Smooth muscle cell (in vitro differentiated cells): Measurements from ENCODE around the gene PROSER1. TPM values are rescaled to one million over a fixed set of nuclear protein-coding genes. Genes with fewer than 3 reads are reported as not detected.
"Not testable (repeated sequence)": the region's sequence is repeated elsewhere in the genome, so short reads cannot be mapped to it uniquely, and the experiment has no call there.

Experiments used
- DNase-seq: peaks from one replicate; lab custom pipeline; 2025; ENCODE audit not compliant: unreplicated experiment; lab: John Stamatoyannopoulos, UW
- H2AFZ ChIP-seq: fragments of 200-600 bp; sonication (generic); 2 replicates; pipeline ENCODE4 v1.6.0; 2016; ENCODE audit warnings: antibody characterized with exemption, low read depth, mild to moderate bottlenecking
- H3F3A ChIP-seq: fragments of 200-600 bp; sonication (generic); 2 replicates; pipeline ENCODE4 v1.6.0; 2017; ENCODE audit warnings: antibody characterized with exemption, low read depth
- H3K27ac ChIP-seq: fragments of 200-600 bp; sonication (generic); 2 replicates; pipeline ENCODE4 v1.5.1; 2016; ENCODE audit warnings: low read depth, mild to moderate bottlenecking
- H3K27me3 ChIP-seq: fragments of 200-600 bp; sonication (generic); 2 replicates; pipeline ENCODE4 v1.6.1; 2016; ENCODE audit warnings: low read depth, mild to moderate bottlenecking
- H3K36me3 ChIP-seq: fragments of 200-600 bp; sonication (generic); 2 replicates; pipeline ENCODE4 v1.5.1; 2016; ENCODE audit warnings: low read depth
- H3K4me1 ChIP-seq: fragments of 200-600 bp; sonication (generic); 2 replicates; pipeline ENCODE4 v1.5.1; 2016; ENCODE audit warnings: low read depth
- H3K4me2 ChIP-seq: fragments of 200-600 bp; sonication (generic); 2 replicates; pipeline ENCODE4 v1.6.0; 2016; ENCODE audit warnings: mild to moderate bottlenecking
- H3K4me3 ChIP-seq: fragments of 200-600 bp; sonication (generic); 2 replicates; pipeline ENCODE4 v1.5.1; 2016; ENCODE audit warnings: mild to moderate bottlenecking
- H3K79me2 ChIP-seq: fragments of 200-600 bp; sonication (generic); 2 replicates; pipeline ENCODE4 v1.6.0; 2016; ENCODE audit warnings: low read depth, mild to moderate bottlenecking
- H3K9ac ChIP-seq: fragments of 200-600 bp; sonication (generic); 2 replicates; pipeline ENCODE4 v1.6.0; 2016; ENCODE audit warnings: low read depth
- H3K9me3 ChIP-seq: fragments of 200-600 bp; sonication (generic); replicated peaks from 2 replicates; pipeline ENCODE4 v1.5.1; 2016; ENCODE audit warnings: low read depth
- H4K20me1 ChIP-seq: fragments of 200-600 bp; sonication (generic); 2 replicates; pipeline ENCODE4 v1.6.0; 2016; ENCODE audit warnings: low read depth
- WGBS: methylation state at CpG from one replicate; pipeline ENCODE4 v1.1.7; 2016; ENCODE audit warnings: low lambda C conversion rate; 5-methylcytosine and 5-hydroxymethylcytosine counted together
- polyA plus RNA-seq: library from polyadenylated mRNA; unstranded; fragments of >200 nt; fragmentation: Nextera tagmentation; extraction: Ambion mirVana; gene quantifications from 2 replicates; pipeline ENCODE4 v1.2.1, GENCODE V29; 2016
- total RNA-seq: library from RNA; depleted of rRNA; stranded (reverse); fragments of >200 nt; gene quantifications from 2 replicates; pipeline ENCODE4 v1.2.3, GENCODE V29; 2014
- TF ChIP-seq, protein P1 (sequence below): fragments of 200-600 bp; sonication (generic); IDR thresholded peaks from 2 replicates; pipeline ENCODE4 v1.5.1; 2017; ENCODE audit warnings: borderline replicate concordance, mild to moderate bottlenecking, antibody characterized with exemption; ENCODE audit not compliant: insufficient read depth, poor library complexity, severe bottlenecking

Gene PROSER1
- total and polyA plus RNA-seq, 2 experiments from 2014 or later = 7.6 to 9.7 TPM

DNA sequence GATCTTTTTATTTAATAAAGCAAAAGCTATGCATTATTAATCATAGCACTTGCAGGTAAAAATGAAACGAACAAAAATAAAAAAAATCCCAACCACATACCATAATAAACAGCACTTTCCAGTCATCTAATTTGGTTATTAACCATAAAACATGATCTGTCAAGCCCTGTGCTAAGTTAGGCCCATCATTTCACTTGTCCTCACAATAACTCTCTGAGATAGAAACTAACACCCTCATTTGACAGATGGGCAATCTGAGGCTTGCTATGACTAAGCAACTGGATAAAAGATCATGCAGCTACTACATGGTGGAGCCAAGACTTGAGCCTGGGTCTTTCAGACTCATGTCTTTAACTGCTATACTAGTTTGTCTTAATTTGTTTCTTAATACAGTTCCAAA is 21.8 kb downstream of the PROSER1 start:
- no peak for DNase-seq
- 89% methylated on average over 1 of the region's 1 CpG for WGBS
- Histone ChIP-seq H4K20me1 (no peaks in the 10 kb centered on the region), H3K27me3 (no peaks in the 10 kb centered on the region), H3K79me2 (no peaks in the 10 kb centered on the region), H3K27ac (no peak overlapping the region), H3K4me2 (no peak overlapping the region), H3K9ac (no peak overlapping the region), H2AFZ (no peak overlapping the region), H3K4me1 (no peaks in the 10 kb centered on the region), H3K4me3 (no peak overlapping the region), H3K9me3 (no peaks in the 10 kb centered on the region), H3K36me3 (peaks cover 32% of the 10 kb centered on the region), H3F3A (no peaks in the 10 kb centered on the region)
- TF ChIP-seq, protein P1, sequence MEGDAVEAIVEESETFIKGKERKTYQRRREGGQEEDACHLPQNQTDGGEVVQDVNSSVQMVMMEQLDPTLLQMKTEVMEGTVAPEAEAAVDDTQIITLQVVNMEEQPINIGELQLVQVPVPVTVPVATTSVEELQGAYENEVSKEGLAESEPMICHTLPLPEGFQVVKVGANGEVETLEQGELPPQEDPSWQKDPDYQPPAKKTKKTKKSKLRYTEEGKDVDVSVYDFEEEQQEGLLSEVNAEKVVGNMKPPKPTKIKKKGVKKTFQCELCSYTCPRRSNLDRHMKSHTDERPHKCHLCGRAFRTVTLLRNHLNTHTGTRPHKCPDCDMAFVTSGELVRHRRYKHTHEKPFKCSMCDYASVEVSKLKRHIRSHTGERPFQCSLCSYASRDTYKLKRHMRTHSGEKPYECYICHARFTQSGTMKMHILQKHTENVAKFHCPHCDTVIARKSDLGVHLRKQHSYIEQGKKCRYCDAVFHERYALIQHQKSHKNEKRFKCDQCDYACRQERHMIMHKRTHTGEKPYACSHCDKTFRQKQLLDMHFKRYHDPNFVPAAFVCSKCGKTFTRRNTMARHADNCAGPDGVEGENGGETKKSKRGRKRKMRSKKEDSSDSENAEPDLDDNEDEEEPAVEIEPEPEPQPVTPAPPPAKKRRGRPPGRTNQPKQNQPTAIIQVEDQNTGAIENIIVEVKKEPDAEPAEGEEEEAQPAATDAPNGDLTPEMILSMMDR = no peak

DNA sequence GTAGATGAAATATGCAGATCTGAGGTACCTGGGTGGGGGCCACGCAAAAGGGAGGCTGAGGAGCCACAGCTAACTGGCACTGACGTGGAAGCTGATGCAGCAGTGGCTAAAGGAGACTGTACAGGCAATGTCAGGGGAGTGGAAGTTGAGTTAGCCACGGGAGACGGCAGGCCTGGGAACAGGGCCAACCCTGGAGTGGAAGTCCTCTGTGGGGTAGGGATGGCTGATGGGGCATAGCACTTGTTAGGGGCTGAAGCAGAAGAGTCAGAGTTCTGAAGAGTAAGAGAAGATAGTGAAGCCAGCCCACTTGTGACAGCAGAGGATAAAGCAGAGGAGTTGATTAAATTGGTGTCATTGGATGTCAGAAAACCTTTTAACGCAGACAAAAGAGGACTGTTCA is 24.4 kb downstream of the PROSER1 start:
- Histone ChIP-seq H2AFZ (no peak overlapping the region), H3F3A (no peaks in the 10 kb centered on the region), H3K9ac (no peak overlapping the region), H3K4me3 (no peak overlapping the region), H3K4me2 (no peak overlapping the region), H3K4me1 (no peaks in the 10 kb centered on the region), H3K27ac (no peak overlapping the region), H3K79me2 (no peaks in the 10 kb centered on the region), H3K9me3 (no peaks in the 10 kb centered on the region), H4K20me1 (no peaks in the 10 kb centered on the region), H3K27me3 (no peaks in the 10 kb centered on the region), H3K36me3 (peaks cover 45% of the 10 kb centered on the region)
- DNase-seq = no peak
- WGBS = 93% methylated on average over 5 of the region's 5 CpGs
- TF ChIP-seq, protein P1 = no peak

DNA sequence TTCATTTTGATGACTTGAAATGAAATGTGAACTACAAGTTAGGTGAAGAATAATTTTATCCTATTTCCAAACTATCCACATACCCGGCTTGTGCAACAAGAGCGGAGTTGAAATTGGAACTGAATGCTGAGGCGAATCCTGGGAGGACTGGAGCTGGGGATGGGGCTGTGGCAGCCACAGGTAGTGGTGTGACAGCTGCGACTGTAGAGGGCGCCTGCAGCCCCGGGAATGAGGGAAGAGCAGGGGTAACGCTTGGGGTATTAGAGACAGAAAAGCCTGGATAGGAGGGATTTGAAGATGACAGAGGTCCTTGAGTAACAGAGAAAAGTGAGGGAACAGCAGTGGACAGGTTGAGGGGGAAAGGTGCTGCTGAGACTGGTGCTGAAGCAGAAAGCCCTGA is 25.3 kb downstream of the PROSER1 start:
- no peak overlapping the region for H3K9ac ChIP-seq
- no peaks in the 10 kb centered on the region for H3K4me1 ChIP-seq
- WGBS = 82% methylated on average over 7 of the region's 7 CpGs
- no peaks in the 10 kb centered on the region for H3K9me3 ChIP-seq
- H3K27me3 ChIP-seq = no peaks in the 10 kb centered on the region
- peaks cover 45% of the 10 kb centered on the region for H3K36me3 ChIP-seq
- no peak overlapping the region for H2AFZ ChIP-seq
- H3K79me2 ChIP-seq = no peaks in the 10 kb centered on the region
- no peak for DNase-seq
- no peak overlapping the region for H3K4me2 ChIP-seq
- H3K27ac ChIP-seq = no peak overlapping the region
- no peak overlapping the region for H3K4me3 ChIP-seq
- no peaks in the 10 kb centered on the region for H3F3A ChIP-seq
- TF ChIP-seq, protein P1 = no peak
- no peaks in the 10 kb centered on the region for H4K20me1 ChIP-seq

DNA sequence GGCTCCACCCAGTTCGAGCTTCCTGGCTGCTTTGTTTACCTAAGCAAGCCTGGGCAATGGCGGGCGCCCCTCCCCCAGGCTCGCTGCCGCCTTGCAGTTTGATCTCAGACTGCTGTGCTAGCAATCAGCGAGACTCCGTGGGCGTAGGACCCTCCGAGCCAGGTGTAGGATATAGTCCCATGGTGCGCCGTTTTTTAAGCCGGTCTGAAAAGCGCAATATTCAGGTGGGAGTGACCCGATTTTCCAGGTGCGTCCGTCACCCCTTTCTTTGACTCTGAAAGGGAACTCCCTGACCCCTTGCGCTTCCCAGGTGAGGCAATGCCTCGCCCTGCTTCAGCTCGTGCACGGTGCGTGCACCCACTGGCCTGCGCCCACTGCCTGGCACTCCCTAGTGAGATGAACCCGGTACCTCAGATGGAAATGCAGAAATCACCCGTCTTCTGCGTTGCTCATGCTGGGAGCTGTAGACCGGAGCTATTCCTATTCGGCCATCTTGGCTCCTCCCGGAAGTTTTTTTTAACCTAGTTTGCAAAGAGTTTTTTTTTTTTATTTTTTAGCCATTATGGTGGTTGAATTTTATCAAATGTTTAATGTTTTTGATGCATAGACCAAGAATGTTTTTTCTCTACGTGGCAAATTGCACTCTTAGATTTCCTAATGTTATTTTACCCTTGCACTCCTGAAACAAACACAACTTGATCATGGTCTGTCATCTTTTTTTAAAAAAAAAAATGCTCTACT is 31.3 kb downstream of the PROSER1 start:
- H3K27ac ChIP-seq, H3K4me3 ChIP-seq, H3K9me3 ChIP-seq, H3K27me3 ChIP-seq, H2AFZ ChIP-seq, DNase-seq, H3K9ac ChIP-seq, H3F3A ChIP-seq, H3K4me1 ChIP-seq, H4K20me1 ChIP-seq, H3K79me2 ChIP-seq, H3K4me2 ChIP-seq: not testable (repeated sequence)
- H3K36me3 ChIP-seq = peaks cover 16% of the 10 kb centered on the region
- 74% methylated on average over 27 of the region's 29 CpGs for WGBS
